IMR-90 (cell line): Measurements from ENCODE around the gene SPEM1. TPM values are rescaled to one million over a fixed set of nuclear protein-coding genes. Genes with fewer than 3 reads are reported as not detected.

Experiments
- ATAC-seq: fragments of 200-7000 bp; cut with Tn5 transposase; 2 replicates; pipeline ENCODE4 v1.9.1; 2020; ENCODE audit warnings: low read depth, mild to moderate bottlenecking, moderate library complexity
- BruUV-seq: library from RNA; stranded (reverse); fragments of 400-500 nt; replicated peaks from 2 replicates; lab custom pipeline; 2021; lab: Mats Ljungman, UMichigan
- CTCF ChIA-PET: fragments of 300-600 bp; formaldehyde crosslinking; extraction: SDS; loops from one replicate; lab custom pipeline; 2021; ENCODE audit warnings: antibody characterized with exemption; lab: Yijun Ruan, JAX
- POLR2A ChIA-PET: fragments of 300-600 bp; sonication (Branson Sonifier 250); formaldehyde crosslinking; loops from one replicate; lab custom pipeline; 2022; ENCODE audit warnings: antibody characterized with exemption; ENCODE audit not compliant: unreplicated experiment; lab: Charles Lee
- DNase-seq: peaks from one replicate; pipeline ENCODE4 v3.0.0; 2013
- H2AFZ ChIP-seq: replicated peaks from 2 replicates; pipeline ENCODE3; 2013; ENCODE audit warnings: low read length, mild to moderate bottlenecking; ENCODE audit not compliant: poor library complexity
- H2AK5ac ChIP-seq: 2 replicates; pipeline ENCODE4 v1.6.1; 2013; ENCODE audit warnings: low read depth, low read length, inconsistent platforms
- H2AK9ac ChIP-seq: replicated peaks from 2 replicates; pipeline ENCODE3; 2013; ENCODE audit warnings: mild to moderate bottlenecking, low read depth, low read length, moderate library complexity; ENCODE audit not compliant: poor library complexity
- H2BK120ac ChIP-seq: 2 replicates; pipeline ENCODE4 v1.6.1; 2013; ENCODE audit warnings: low read depth, low read length, inconsistent platforms
- H2BK15ac ChIP-seq: 3 replicates; pipeline ENCODE4 v1.6.1; 2013; ENCODE audit warnings: low read depth, low read length, inconsistent platforms
- H2BK20ac ChIP-seq: 2 replicates; pipeline ENCODE4 v1.6.1; 2013; ENCODE audit warnings: low read depth, mild to moderate bottlenecking, inconsistent platforms, low read length, moderate library complexity
- H2BK5ac ChIP-seq: 2 replicates; pipeline ENCODE4 v1.6.1; 2013; ENCODE audit warnings: mild to moderate bottlenecking, low read depth, low read length, inconsistent platforms; ENCODE audit not compliant: poor library complexity, severe bottlenecking
- H3K14ac ChIP-seq: replicated peaks from 2 replicates; pipeline ENCODE4 v1.6.1; 2013; ENCODE audit warnings: low read depth, low read length, inconsistent platforms
- H3K18ac ChIP-seq: 2 replicates; pipeline ENCODE4 v1.6.1; 2013; ENCODE audit warnings: low read depth, low read length, control low read depth
- H3K23ac ChIP-seq: 2 replicates; pipeline ENCODE4 v1.6.1; 2013; ENCODE audit warnings: low read depth, low read length, inconsistent platforms
- H3K27ac ChIP-seq: 2 replicates; pipeline ENCODE4 v1.5.1; 2013; ENCODE audit warnings: mild to moderate bottlenecking, control low read depth, low read length; ENCODE audit not compliant: insufficient read depth
- H3K27me3 ChIP-seq: 2 replicates; pipeline ENCODE4 v1.6.1; 2013; ENCODE audit warnings: low read length; ENCODE audit not compliant: control insufficient read depth, insufficient read depth
- H3K36me3 ChIP-seq: 2 replicates; pipeline ENCODE4 v1.6.1; 2013; ENCODE audit warnings: low read length, mixed read lengths; ENCODE audit not compliant: control insufficient read depth, insufficient read depth
- H3K4ac ChIP-seq: 2 replicates; pipeline ENCODE4 v1.6.1; 2013; ENCODE audit warnings: low read depth, low read length, inconsistent platforms
- H3K4me1 ChIP-seq: 2 replicates; pipeline ENCODE4 v1.6.1; 2013; ENCODE audit warnings: low read length, mixed read lengths; ENCODE audit not compliant: control insufficient read depth, insufficient read depth
- H3K4me2 ChIP-seq: 2 replicates; pipeline ENCODE4 v1.6.1; 2013; ENCODE audit warnings: low read depth, mild to moderate bottlenecking, control low read depth, low read length, moderate library complexity
- H3K4me3 ChIP-seq: 2 replicates; pipeline ENCODE4 v1.5.1; 2013; ENCODE audit warnings: low read depth, mild to moderate bottlenecking, control low read depth, low read length, moderate library complexity; ENCODE audit not compliant: insufficient read depth
- H3K56ac ChIP-seq: 2 replicates; pipeline ENCODE4 v1.6.1; 2013; ENCODE audit warnings: low read length, inconsistent platforms; ENCODE audit not compliant: insufficient read depth; ENCODE audit errors: extremely low read depth
- H3K79me1 ChIP-seq, 2 experiments: 2 replicates each; pipeline ENCODE4 v1.6.1; 2013; ENCODE audit warnings: low read length in 2 of 2, inconsistent platforms in 1 of 2, low read depth in 1 of 2
- H3K9ac ChIP-seq: 2 replicates; pipeline ENCODE4 v1.6.1; 2013; ENCODE audit warnings: low read depth, low read length, control low read depth
- H3K9me1 ChIP-seq: 2 replicates; pipeline ENCODE4 v1.6.1; 2013; ENCODE audit warnings: low read length, inconsistent platforms; ENCODE audit not compliant: insufficient read depth
- H3K9me3 ChIP-seq: 2 replicates; pipeline ENCODE4 v1.6.1; 2013; ENCODE audit warnings: low read length; ENCODE audit not compliant: control insufficient read depth, insufficient read depth
- H4K20me1 ChIP-seq: 2 replicates; pipeline ENCODE4 v1.6.1; 2013; ENCODE audit warnings: low read length, inconsistent platforms; ENCODE audit not compliant: insufficient read depth
- H4K5ac ChIP-seq: 2 replicates; pipeline ENCODE4 v1.6.1; 2013; ENCODE audit warnings: mild to moderate bottlenecking, low read depth, low read length, control low read depth
- H4K8ac ChIP-seq, 2 experiments: 2 replicates each; pipeline ENCODE4 v1.6.1; 2013; ENCODE audit warnings: low read depth in 2 of 2, low read length in 2 of 2, control low read depth in 1 of 2, inconsistent platforms in 1 of 2
- H4K91ac ChIP-seq: 2 replicates; pipeline ENCODE4 v1.6.1; 2013; ENCODE audit warnings: low read depth, low read length, inconsistent platforms; ENCODE audit not compliant: insufficient read depth
- BHLHE40 ChIP-seq: fragments of 150-350 bp; IDR thresholded peaks from 2 replicates; pipeline ENCODE4 v1.6.1; 2016; ENCODE audit warnings: mild to moderate bottlenecking, low read depth, low read length
- CEBPB ChIP-seq: IDR thresholded peaks from 2 replicates; pipeline ENCODE4 v1.6.1; 2012; ENCODE audit warnings: low read depth, low read length, improper control_type of control experiment
- CHD1 ChIP-seq: IDR thresholded peaks from 2 replicates; pipeline ENCODE4 v1.6.1; 2012; ENCODE audit warnings: low read depth, low read length, improper control_type of control experiment
- CTCF ChIP-seq: conservative IDR thresholded peaks from 2 replicates; pipeline ENCODE4 v1.5.1; 2012; ENCODE audit warnings: mild to moderate bottlenecking, low read depth, low read length, improper control_type of control experiment
- ELK1 ChIP-seq: fragments of 150-350 bp; IDR thresholded peaks from 2 replicates; pipeline ENCODE4 v1.6.1; 2016; ENCODE audit warnings: low read depth, mild to moderate bottlenecking, low read length, moderate library complexity, borderline replicate concordance
- FOS ChIP-seq: fragments of 150-350 bp; IDR thresholded peaks from 2 replicates; pipeline ENCODE4 v1.6.1; 2016; ENCODE audit warnings: low read depth, low read length
- MAFK ChIP-seq: IDR thresholded peaks from 2 replicates; pipeline ENCODE4 v1.6.1; 2012; ENCODE audit warnings: low read depth, low read length, improper control_type of control experiment
- MAZ ChIP-seq: IDR thresholded peaks from 2 replicates; pipeline ENCODE4 v1.6.1; 2012; ENCODE audit warnings: low read depth, mild to moderate bottlenecking, low read length, improper control_type of control experiment, moderate library complexity, borderline replicate concordance
- MXI1 ChIP-seq: IDR thresholded peaks from 2 replicates; pipeline ENCODE4 v1.6.1; 2012; ENCODE audit warnings: low read depth, mild to moderate bottlenecking, low read length, moderate library complexity, borderline replicate concordance
- NFE2L2 ChIP-seq: fragments of 150-350 bp; IDR thresholded peaks from 2 replicates; pipeline ENCODE4 v1.6.1; 2016; ENCODE audit warnings: low read depth, mild to moderate bottlenecking, low read length
- POLR2A ChIP-seq: IDR thresholded peaks from 2 replicates; pipeline ENCODE4 v1.6.1; 2012; ENCODE audit warnings: mild to moderate bottlenecking, low read depth, low read length
- RAD21 ChIP-seq: IDR thresholded peaks from 2 replicates; pipeline ENCODE4 v1.6.1; 2012; ENCODE audit warnings: low read length, improper control_type of control experiment
- RCOR1 ChIP-seq: IDR thresholded peaks from 2 replicates; pipeline ENCODE4 v1.6.1; 2012; ENCODE audit warnings: mild to moderate bottlenecking, low read length, improper control_type of control experiment; ENCODE audit not compliant: insufficient replicate concordance
- RFX5 ChIP-seq: IDR thresholded peaks from 2 replicates; pipeline ENCODE4 v1.8.0; 2012; ENCODE audit warnings: low read depth, mild to moderate bottlenecking, low read length, moderate library complexity
- SMC3 ChIP-seq: fragments of 150-350 bp; IDR thresholded peaks from 2 replicates; pipeline ENCODE4 v1.6.1; 2016; ENCODE audit warnings: low read depth, mild to moderate bottlenecking, antibody characterized with exemption, low read length, moderate library complexity
- USF2 ChIP-seq: fragments of 150-350 bp; IDR thresholded peaks from 2 replicates; pipeline ENCODE4 v1.6.1; 2017; ENCODE audit warnings: mild to moderate bottlenecking, antibody characterized with exemption, low read length, low read depth
- WGBS, 2 experiments: methylation state at CpG; one replicate each; pipeline versions ENCODE4 v1.1.5 to v1.1.7; 2013; ENCODE audit warnings: missing lambda C conversion rate in 2 of 2; ENCODE audit not compliant: insufficient read length in 1 of 2; ENCODE audit errors: extremely low coverage in 2 of 2; 5-methylcytosine and 5-hydroxymethylcytosine counted together
- dilution Hi-C: fragments of 300-500 bp; cut with HindIII; formaldehyde crosslinking; loops from one replicate; pipeline ENCODE4 v1.14.3; 2018; ENCODE audit warnings: low sequenced_read_pairs; ENCODE audit not compliant: unreplicated experiment
- in situ Hi-C: fragments of 300-500 bp; cut with MboI; formaldehyde crosslinking; loops from 3 replicates; pipeline ENCODE4 v1.14.3; 2019; ENCODE audit warnings: low sequenced_read_pairs, inconsistent platforms, mixed read lengths
- intact Hi-C: fragments of 100-400 bp; cut with micrococcal nuclease; formaldehyde crosslinking; loops from 2 replicates; pipeline ENCODE4 v1.10.0; 2022
- polyA plus RNA-seq, 3 experiments: library from polyadenylated mRNA; depleted of rRNA; stranded (reverse); fragments of >200 nt; gene quantifications; 2 replicates each; pipeline ENCODE4 v1.2.3, GENCODE V29; 2012; ENCODE audit warnings: low replicate concordance in 1 of 3
- total RNA-seq: library from RNA; depleted of rRNA; stranded (reverse); fragments of >200 nt; gene quantifications from 2 replicates; pipeline ENCODE4 v1.2.3, GENCODE V29; 2012

Gene SPEM1
- total and polyA plus RNA-seq, 2 of the 4 experiments (the other 2 are of a cell fraction), result not detected

DNA sequence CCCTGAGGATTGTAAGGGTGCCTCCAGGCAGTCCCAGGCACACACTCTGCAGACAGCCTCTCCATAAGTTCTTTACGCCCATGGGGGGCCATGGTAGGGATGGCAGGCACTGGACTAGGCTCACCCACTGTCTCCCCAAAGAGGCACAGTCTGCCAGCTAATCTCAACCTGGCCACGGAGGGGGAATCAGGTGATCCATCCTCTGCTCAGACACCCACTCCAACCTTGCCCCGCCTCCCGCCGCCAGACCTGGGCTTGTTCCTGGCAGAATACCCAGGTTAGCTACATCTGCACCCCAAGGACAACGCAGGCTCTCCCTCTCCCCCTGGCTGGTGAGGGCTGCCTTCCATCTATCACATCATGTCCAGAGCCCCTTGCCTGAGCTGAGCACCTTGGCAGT is 11.3 kb upstream of the SPEM1 start:
- Histone ChIP-seq H2BK5ac (no peak overlapping the region), H3K27ac (no peak overlapping the region), H2BK20ac (no peak overlapping the region), H4K5ac (no peak overlapping the region), H4K91ac (no peak overlapping the region), H3K4ac (no peak overlapping the region), H2AK5ac (no peak overlapping the region), H3K9me1 (peaks cover 4% of the 10 kb centered on the region; the same call in 1 of the 2 replicates), H3K4me3 (no peak overlapping the region), H3K23ac (no peak overlapping the region), H3K27me3 (no peaks in the 10 kb centered on the region), H3K36me3 (peaks cover 29% of the 10 kb centered on the region), H3K79me1 (peaks cover 0 to 33% of the 10 kb centered on the region in 2 experiments; a peak in 3 of 4 replicates), H2BK15ac (no peak overlapping the region), H3K9ac (no peak overlapping the region), H2BK120ac (no peak overlapping the region), H3K14ac (no peak overlapping the region), H2AFZ (no peak overlapping the region), H4K20me1 (peaks cover 7% of the 10 kb centered on the region), H3K18ac (no peak overlapping the region), H3K4me1 (peaks cover 8% of the 10 kb centered on the region), H4K8ac (no peak overlapping the region), H2AK9ac (no peak overlapping the region), H3K4me2 (no peak overlapping the region), H3K56ac (no peak overlapping the region), H3K9me3 (no peaks in the 10 kb centered on the region)
- ATAC-seq (no peak), DNase-seq (no peak)
- CTCF ChIA-PET, result no interaction called here
- dilution Hi-C loops, result no loop called here
- in situ Hi-C loops, result no loop called here
- intact Hi-C loops, result no loop called here
- no TSS peak for BruUV-seq
- no peak for TF ChIP-seq CEBPB
- TF ChIP-seq MAZ, result no peak
- no peak for TF ChIP-seq RAD21
- TF ChIP-seq CHD1, result no peak
- TF ChIP-seq NFE2L2, result no peak
- no peak for TF ChIP-seq MXI1
- TF ChIP-seq POLR2A, result no peak
- TF ChIP-seq CTCF, result no peak
- no peak for TF ChIP-seq USF2
- no peak for TF ChIP-seq BHLHE40
- no peak for TF ChIP-seq ELK1
- TF ChIP-seq RFX5, result no peak
- no peak for TF ChIP-seq SMC3
- TF ChIP-seq FOS, result no peak
- TF ChIP-seq MAFK, result no peak
- no peak for TF ChIP-seq RCOR1
- 100% methylated on average over 1 of the region's 6 CpGs; no CpG with 5 or more reads in 1 of the 2 experiments for WGBS, 2 experiments
- POLR2A ChIA-PET, result no interaction called here
